Measurements from ENCODE around the gene GATAD2B.

The GATAD2B gene

DNA sequence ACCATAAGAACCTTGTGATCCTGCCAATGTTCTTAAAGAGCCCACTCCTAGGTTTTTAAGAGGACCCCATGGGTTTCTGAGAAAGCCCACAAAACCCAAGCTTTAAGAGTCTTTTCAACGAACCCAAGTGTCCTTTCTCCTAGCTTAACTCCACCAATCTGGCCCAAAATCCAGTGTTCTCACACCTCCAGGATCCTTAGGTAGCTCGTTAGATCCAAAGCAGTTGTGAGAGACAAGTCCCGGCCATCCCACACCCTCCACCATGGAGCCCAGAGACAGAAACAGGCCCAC, 22.0 kb upstream of the GATAD2B start:
- Histone ChIP-seq H2AFZ (ENCODE audit: low read depth, low read length) (no peak overlapping the region), H3K27me3 (ENCODE audit: insufficient read depth, low read length) (no peaks in the 10 kb centered on the region), H3K9me3 (ENCODE audit: low read length) (no peaks in the 10 kb centered on the region), H3K4me3 (ENCODE audit: low read length) (no peak overlapping the region), H3K36me3 (ENCODE audit: insufficient read depth, low read length) (peaks cover 61% of the 10 kb centered on the region), H3K4me1 (ENCODE audit: insufficient read depth, low read length) (peaks cover 16% of the 10 kb centered on the region)

DNA sequence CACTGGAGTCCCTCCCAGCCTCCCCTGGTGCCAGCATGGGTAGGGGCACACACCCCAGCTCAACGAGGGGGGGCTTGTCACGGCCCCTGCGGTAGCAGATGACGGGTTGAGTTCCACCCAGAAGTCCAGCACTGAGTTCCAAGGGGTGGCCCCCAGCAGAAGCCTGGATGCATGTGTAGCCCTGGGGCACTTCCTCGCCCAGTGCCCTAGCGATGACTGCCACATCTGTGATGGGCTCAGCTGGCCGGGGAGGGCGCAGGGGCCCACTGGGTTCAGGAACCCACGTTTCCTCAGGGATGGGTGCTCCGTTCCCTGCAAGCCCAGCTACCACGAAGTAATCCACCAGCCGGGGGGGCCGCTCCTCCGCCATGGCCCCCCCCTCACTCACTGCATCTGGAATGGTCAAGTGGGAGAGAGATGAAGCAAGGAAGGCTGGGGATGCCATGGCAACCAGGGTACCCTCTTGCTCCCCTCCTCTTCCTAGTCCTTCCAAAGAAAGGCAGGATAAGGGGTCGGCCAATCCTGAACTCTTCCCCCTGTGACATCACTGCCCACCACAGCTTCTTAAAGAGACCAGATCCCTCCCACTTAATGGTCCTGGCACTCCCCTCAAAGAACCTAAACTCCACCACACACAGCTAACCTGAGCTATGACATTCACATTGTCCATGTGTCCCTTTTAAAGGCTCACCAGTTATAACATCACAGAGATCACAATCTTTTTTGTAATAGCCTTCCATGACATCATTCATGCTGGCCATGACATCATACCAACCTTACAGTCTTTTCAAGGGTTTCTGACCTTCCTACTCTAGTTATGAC, 21.4 kb upstream of the GATAD2B start:
- Histone ChIP-seq H3K4me1 (ENCODE audit: insufficient read depth, low read length) (peaks cover 16% of the 10 kb centered on the region), H2AFZ (ENCODE audit: low read depth, low read length) (no peak overlapping the region), H3K36me3 (ENCODE audit: insufficient read depth, low read length) (peaks cover 64% of the 10 kb centered on the region), H3K4me3 (ENCODE audit: low read length) (no peak overlapping the region), H3K9me3 (ENCODE audit: low read length) (no peaks in the 10 kb centered on the region), H3K27me3 (ENCODE audit: insufficient read depth, low read length) (no peaks in the 10 kb centered on the region)

DNA sequence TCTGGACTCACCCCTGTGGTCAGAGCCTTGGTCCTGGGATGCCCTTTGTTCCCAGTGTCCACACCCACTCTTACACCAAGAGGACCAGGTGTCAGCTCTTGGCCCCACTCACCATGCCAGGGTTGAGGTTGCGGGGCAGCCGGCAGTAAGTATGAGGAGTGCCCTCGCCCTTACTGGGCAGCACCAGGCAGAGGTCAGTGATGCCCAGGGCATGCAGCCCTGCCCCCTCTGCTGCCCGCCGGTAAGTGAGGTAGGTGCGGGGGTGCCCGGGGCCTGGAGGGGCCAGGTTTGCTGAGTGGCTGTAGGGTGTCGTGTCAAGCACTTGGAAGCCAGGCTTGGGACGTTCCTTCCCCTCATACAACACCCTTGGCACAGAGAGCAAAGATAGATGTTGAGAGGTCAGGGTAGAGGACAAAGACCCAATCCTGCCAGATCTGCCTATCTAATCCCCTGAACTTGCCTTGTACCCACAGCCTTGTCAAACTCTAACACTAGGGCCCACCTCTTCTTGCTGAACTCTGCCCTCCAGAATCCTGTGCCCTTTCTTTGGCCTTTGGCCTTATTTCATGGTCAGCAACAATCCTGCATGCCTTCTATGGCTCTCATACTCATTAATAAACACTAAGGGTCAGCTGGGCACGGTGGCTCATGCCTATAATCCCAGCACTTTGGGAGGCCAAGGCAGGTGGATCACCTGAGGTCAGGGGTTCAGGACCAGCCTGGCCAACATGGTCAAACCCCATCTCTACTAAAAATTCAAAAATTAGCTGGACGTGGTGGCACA, 20.2 kb upstream of the GATAD2B start:
- no peak overlapping the region for H3K4me3 ChIP-seq (ENCODE audit: low read length)
- no peak overlapping the region for H2AFZ ChIP-seq (ENCODE audit: low read depth, low read length)
- H3K36me3 ChIP-seq (ENCODE audit: insufficient read depth, low read length) = peaks cover 55% of the 10 kb centered on the region
- H3K27me3 ChIP-seq (ENCODE audit: insufficient read depth, low read length) = no peaks in the 10 kb centered on the region
- no peaks in the 10 kb centered on the region for H3K9me3 ChIP-seq (ENCODE audit: low read length)
- H3K4me1 ChIP-seq (ENCODE audit: insufficient read depth, low read length) = peaks cover 16% of the 10 kb centered on the region

DNA sequence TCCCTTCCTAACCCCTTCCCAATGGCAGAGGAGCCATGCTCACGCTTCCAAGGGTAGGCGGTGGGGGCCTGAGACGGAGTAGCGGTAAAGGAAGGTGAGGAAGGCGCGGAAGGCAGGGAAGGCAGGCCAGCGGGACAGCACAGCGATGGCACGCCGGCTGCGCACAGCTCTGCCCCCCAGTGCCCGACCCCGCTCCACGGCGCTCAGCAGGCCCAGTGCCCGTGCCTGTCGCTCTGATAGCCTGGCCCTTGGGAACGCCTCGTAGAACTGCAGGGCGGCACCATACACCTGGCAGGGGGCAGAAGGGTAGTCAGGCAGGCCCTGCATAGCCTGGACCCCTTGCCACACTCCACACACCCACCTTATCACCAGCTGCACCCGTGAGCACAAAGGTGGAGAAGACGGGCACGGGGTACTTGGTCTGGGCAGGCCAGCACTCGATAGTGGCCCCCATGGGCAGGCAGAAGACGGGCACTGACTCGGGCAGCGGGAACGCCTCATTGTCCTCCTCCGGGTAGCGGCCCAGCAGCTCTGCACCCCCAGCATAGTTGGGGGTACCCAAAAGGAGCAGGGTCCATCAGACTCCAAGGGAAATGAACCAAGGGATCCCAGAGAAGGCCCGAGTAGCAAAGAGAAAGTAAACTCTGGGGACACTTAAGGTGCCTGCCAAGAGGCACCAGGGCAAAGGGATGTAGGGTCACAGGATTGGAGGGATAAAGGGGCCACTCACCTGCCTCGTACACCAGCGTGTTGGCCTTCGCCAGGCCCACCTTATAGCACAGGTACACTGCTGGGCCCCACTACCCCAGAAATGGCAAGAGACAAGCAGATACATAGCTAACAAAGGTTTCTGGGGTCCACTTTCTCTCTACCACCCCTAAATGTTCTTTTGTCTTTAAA, 19.3 kb upstream of the GATAD2B start:
- Histone ChIP-seq H2AFZ (ENCODE audit: low read depth, low read length) (no peak overlapping the region), H3K27me3 (ENCODE audit: insufficient read depth, low read length) (no peaks in the 10 kb centered on the region), H3K4me1 (ENCODE audit: insufficient read depth, low read length) (peaks cover 16% of the 10 kb centered on the region), H3K4me3 (ENCODE audit: low read length) (no peak overlapping the region), H3K36me3 (ENCODE audit: insufficient read depth, low read length) (peaks cover 57% of the 10 kb centered on the region), H3K9me3 (ENCODE audit: low read length) (no peaks in the 10 kb centered on the region)

DNA sequence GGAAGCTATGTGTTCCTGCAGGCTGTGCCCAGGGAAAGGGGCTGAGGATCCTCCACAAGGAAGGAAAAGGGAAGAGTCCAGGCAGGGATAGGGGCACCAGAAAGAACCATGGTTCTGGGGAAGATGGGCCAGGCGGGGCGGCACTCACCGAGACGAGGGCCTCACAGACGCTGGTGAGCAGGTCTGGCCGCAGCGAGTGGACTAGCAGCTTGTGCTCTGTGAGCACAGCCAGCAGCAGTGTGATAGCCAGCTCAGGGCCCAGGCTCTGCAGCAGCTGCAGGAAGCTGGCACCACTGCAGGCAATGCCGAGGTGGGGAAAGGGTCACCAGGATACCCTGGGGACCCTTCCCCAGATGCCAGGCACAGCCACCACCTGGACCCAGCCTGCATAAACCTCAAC, 18.0 kb upstream of the GATAD2B start:
- no peak overlapping the region for H2AFZ ChIP-seq (ENCODE audit: low read depth, low read length)
- peaks cover 65% of the 10 kb centered on the region for H3K36me3 ChIP-seq (ENCODE audit: insufficient read depth, low read length)
- H3K4me3 ChIP-seq (ENCODE audit: low read length) = no peak overlapping the region
- H3K4me1 ChIP-seq (ENCODE audit: insufficient read depth, low read length) = peaks cover 11% of the 10 kb centered on the region
- no peaks in the 10 kb centered on the region for H3K9me3 ChIP-seq (ENCODE audit: low read length)
- H3K27me3 ChIP-seq (ENCODE audit: insufficient read depth, low read length) = no peaks in the 10 kb centered on the region

DNA sequence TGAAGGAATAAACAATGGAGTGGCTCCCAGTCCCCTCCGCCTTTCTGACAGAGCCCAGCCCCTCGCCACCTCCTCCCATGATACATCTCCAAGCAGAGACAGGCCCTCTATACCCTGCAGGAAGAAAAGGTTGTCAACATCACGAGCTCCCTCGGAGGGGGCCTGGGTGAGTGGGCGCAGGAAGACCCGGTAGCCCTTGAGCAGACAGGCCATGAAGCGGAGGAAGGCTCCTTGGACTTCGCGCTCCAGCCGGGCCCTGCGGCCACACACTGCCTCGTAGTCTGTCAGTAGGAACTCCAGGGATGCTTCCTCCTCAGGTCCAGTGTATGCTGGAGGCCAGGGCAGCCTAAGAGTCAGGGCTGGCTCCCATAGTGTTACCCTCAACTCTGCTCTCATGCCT, 16.7 kb upstream of the GATAD2B start:
- H3K36me3 ChIP-seq (ENCODE audit: insufficient read depth, low read length) = peaks cover 73% of the 10 kb centered on the region
- no peaks in the 10 kb centered on the region for H3K4me1 ChIP-seq (ENCODE audit: insufficient read depth, low read length)
- H3K9me3 ChIP-seq (ENCODE audit: low read length) = no peaks in the 10 kb centered on the region
- H3K27me3 ChIP-seq (ENCODE audit: insufficient read depth, low read length) = no peaks in the 10 kb centered on the region
- no peak overlapping the region for H3K4me3 ChIP-seq (ENCODE audit: low read length)
- no peak overlapping the region for H2AFZ ChIP-seq (ENCODE audit: low read depth, low read length)

DNA sequence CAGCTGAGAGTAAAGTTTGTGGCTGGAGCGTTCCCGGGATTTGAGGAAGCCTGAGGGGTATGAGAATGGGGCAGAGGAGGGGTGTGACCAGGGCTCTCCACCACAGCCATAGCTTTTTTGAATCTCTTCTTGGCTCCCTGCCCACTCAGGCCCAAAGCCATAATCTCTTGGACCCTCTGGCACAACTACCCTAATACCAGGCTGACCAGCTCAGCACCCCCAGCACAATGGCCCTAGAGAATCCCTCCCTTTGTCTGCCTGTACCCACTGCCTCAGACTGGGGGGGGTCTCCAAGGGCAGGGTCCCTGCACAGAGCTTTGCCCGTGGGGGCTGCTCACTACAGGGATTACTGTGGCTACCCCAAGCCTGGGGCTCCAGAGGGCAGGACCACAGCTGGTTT, 16.2 kb upstream of the GATAD2B start:
- Histone ChIP-seq H2AFZ (ENCODE audit: low read depth, low read length) (no peak overlapping the region), H3K9me3 (ENCODE audit: low read length) (no peaks in the 10 kb centered on the region), H3K27me3 (ENCODE audit: insufficient read depth, low read length) (no peaks in the 10 kb centered on the region), H3K36me3 (ENCODE audit: insufficient read depth, low read length) (peaks cover 76% of the 10 kb centered on the region), H3K4me1 (ENCODE audit: insufficient read depth, low read length) (no peaks in the 10 kb centered on the region), H3K4me3 (ENCODE audit: low read length) (no peak overlapping the region)

DNA sequence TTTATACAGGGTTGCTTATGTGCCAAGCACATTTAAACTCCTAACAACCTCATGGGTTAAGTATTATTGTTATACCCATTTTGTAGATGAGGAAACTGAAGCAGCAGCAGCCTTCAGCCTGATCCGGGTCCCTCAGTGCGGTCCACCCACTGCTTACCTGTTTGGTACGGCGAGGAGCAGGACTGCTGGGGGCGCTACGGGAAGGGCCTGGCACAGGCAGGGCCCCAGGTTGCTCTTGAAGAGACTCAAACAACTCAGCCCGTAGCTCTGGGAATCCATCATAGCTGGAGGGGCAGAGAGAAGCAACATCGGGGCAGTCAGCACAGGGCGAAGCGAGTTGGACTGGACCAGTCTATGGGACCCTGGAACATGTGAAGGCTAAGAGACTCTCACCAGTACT, 14.6 kb upstream of the GATAD2B start:
- H3K9me3 ChIP-seq (ENCODE audit: low read length) = no peaks in the 10 kb centered on the region
- no peak overlapping the region for H2AFZ ChIP-seq (ENCODE audit: low read depth, low read length)
- H3K4me3 ChIP-seq (ENCODE audit: low read length) = no peak overlapping the region
- H3K4me1 ChIP-seq (ENCODE audit: insufficient read depth, low read length) = no peaks in the 10 kb centered on the region
- H3K36me3 ChIP-seq (ENCODE audit: insufficient read depth, low read length) = peaks cover 81% of the 10 kb centered on the region
- no peaks in the 10 kb centered on the region for H3K27me3 ChIP-seq (ENCODE audit: insufficient read depth, low read length)

DNA sequence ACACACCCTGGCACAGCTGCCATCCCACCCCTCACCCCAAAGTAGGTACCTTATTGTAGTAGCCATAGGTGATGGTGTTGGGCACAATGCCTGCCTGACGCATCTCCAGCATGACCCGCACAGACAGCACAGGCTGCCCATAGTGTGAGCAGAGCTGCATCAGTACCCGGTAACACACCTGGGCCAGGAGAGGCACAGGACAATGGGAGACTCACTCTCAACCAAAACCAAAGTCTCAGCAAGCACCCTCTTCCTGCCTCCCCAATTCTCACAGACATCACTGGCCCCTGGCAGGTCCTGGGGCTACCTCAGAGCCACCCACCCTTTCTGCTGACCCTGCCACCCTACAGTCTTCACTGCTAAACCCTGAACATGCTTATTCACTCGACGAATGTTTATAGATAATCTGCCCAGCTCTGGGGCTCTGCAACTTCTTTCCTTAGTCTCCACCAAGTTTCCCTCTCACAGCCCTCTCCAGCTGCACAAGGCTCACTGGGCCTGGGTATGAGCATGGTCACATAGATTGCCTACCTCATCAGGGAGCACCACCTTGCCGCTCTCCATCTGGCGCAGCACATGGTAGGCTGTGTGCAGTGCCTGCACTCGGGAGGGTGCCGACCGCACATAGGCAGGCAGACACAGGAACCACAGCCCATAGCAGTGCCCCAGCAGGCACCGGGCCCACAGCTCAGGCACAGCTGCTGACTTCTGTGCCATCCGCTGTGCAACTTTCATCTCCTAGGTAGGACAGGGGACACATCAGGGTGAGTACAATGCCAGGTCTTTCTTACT, 13.4 kb upstream of the GATAD2B start:
- H3K27me3 ChIP-seq (ENCODE audit: insufficient read depth, low read length) = no peaks in the 10 kb centered on the region
- H3K9me3 ChIP-seq (ENCODE audit: low read length) = no peaks in the 10 kb centered on the region
- peaks cover 78% of the 10 kb centered on the region for H3K36me3 ChIP-seq (ENCODE audit: insufficient read depth, low read length)

DNA sequence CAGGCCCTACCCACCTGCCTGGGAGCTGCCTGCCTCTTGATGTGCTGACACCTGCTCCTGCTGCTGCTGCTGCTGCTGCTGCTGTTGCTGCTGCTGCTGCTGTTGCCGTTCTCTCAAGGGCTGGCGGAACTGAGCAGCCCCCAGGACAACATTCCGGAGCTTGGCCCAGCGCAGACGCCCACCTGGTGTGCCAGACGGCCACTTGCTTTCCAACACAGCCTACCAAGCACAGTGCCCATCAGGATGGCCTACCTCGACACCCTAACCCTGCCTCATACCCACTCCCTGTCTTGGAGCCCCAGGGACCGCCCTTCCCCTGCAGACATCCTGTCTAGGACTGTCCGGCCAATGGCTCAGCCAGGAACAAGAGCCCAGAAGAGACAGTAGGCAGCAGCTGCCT, 12.0 kb upstream of the GATAD2B start:
- peaks cover 72% of the 10 kb centered on the region for H3K36me3 ChIP-seq (ENCODE audit: insufficient read depth, low read length)
- H2AFZ ChIP-seq (ENCODE audit: low read depth, low read length) = no peak overlapping the region
- H3K4me1 ChIP-seq (ENCODE audit: insufficient read depth, low read length) = no peaks in the 10 kb centered on the region
- H3K9me3 ChIP-seq (ENCODE audit: low read length) = no peaks in the 10 kb centered on the region
- H3K4me3 ChIP-seq (ENCODE audit: low read length) = no peak overlapping the region
- no peaks in the 10 kb centered on the region for H3K27me3 ChIP-seq (ENCODE audit: insufficient read depth, low read length)

More for the DNA sequence above, 13.4 kb upstream of the GATAD2B start:
- H3K4me3 ChIP-seq (ENCODE audit: low read length) = no peak overlapping the region
- H2AFZ ChIP-seq (ENCODE audit: low read depth, low read length) = no peak overlapping the region
- no peaks in the 10 kb centered on the region for H3K4me1 ChIP-seq (ENCODE audit: insufficient read depth, low read length)

DNA sequence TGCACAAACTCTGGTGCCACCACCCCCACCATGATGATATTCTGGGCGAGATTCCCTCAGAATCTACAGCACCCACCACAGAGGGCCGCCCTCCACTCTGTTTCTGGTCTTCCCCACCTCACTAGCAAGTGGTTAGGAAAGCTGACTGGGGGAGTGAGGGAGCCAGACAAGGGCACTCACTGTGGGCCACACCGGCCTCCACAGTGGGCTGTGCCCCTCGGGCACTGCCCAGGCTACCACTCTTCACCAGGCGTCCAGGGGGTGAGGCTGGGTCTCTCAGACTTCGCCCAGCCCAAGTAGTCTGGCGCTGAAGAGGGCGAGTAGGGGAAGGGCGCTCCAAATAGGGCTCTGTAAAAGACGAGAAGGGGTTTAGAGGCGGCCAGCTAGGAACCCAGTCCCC, 11.2 kb upstream of the GATAD2B start:
- no peak overlapping the region for H3K4me3 ChIP-seq (ENCODE audit: low read length)
- H3K36me3 ChIP-seq (ENCODE audit: insufficient read depth, low read length) = peaks cover 71% of the 10 kb centered on the region
- H3K27me3 ChIP-seq (ENCODE audit: insufficient read depth, low read length) = no peaks in the 10 kb centered on the region
- no peaks in the 10 kb centered on the region for H3K4me1 ChIP-seq (ENCODE audit: insufficient read depth, low read length)
- H2AFZ ChIP-seq (ENCODE audit: low read depth, low read length) = no peak overlapping the region
- no peaks in the 10 kb centered on the region for H3K9me3 ChIP-seq (ENCODE audit: low read length)

DNA sequence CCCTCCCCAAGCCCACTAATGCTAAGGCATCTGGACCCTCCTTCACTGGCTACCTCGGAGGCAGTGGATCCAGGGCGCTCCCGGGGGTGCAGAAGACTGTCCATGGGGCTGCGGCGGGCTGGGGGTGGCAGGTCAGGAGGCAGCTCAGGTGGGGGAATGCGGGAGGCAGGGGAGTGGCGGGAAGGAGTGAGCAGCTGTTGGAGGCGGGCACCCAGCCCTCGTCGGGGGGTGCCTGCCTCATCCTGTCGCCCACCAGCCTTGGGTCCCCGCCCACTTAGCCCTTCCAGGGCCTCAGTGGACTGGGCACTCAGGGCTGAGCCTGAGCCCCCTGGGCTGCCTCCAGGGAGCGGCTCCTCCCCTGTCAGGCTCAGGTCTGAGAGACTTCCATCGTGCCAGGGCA, 10.7 kb upstream of the GATAD2B start:
- Histone ChIP-seq H3K36me3 (ENCODE audit: insufficient read depth, low read length) (peaks cover 69% of the 10 kb centered on the region), H3K27me3 (ENCODE audit: insufficient read depth, low read length) (no peaks in the 10 kb centered on the region), H3K4me1 (ENCODE audit: insufficient read depth, low read length) (peaks cover 1% of the 10 kb centered on the region), H2AFZ (ENCODE audit: low read depth, low read length) (no peak overlapping the region), H3K9me3 (ENCODE audit: low read length) (no peaks in the 10 kb centered on the region), H3K4me3 (ENCODE audit: low read length) (no peak overlapping the region)
